Islet precursor cell (in vitro differentiated cells): ENCODE measurements around the gene SPSB1.

ENCODE experiments used
- DNase-seq: peaks from one replicate; pipeline ENCODE4 v3.0.0-alpha.2; 2018

SPSB1 gene

GRCh38 chr1:9320520-9321479 lies 28.1 kb downstream of the SPSB1 start:
- DNase-seq, result no peak

GRCh38 chr1:9321480-9321849 lies 28.8 kb downstream of the SPSB1 start:
- DNase-seq, result no peak

- DNase-seq, result no peak
Observed at GRCh38 chr1:9321986-9322660, 29.4 kb downstream of the SPSB1 start.

- no peak for DNase-seq
Observed at GRCh38 chr1:9322661-9323244, 30.1 kb downstream of the SPSB1 start.

- DNase-seq, result no peak
Observed at GRCh38 chr1:9324246-9325096, 31.8 kb downstream of the SPSB1 start.

GRCh38 chr1:9326596-9326995 lies 33.9 kb downstream of the SPSB1 start:
- no peak for DNase-seq

GRCh38 chr1:9328201-9328600 lies 35.5 kb downstream of the SPSB1 start:
- DNase-seq, result no peak

GRCh38 chr1:9328715-9329114 lies 36.0 kb downstream of the SPSB1 start:
- no peak for DNase-seq

- DNase-seq, result no peak
Observed at GRCh38 chr1:9331016-9331415, 38.3 kb downstream of the SPSB1 start.

- DNase-seq, result no peak
Observed at GRCh38 chr1:9331558-9332346, 39.1 kb downstream of the SPSB1 start.

GRCh38 chr1:9332513-9333143 lies 39.9 kb downstream of the SPSB1 start:
- DNase-seq, result no peak

- DNase-seq, result no peak
Observed at GRCh38 chr1:9338397-9339246, 45.9 kb downstream of the SPSB1 start.

GRCh38 chr1:9340172-9340854 lies 47.6 kb downstream of the SPSB1 start:
- no peak for DNase-seq

- no peak for DNase-seq
Observed at GRCh38 chr1:9340864-9341263, 48.2 kb downstream of the SPSB1 start.

GRCh38 chr1:9341301-9341845 lies 48.7 kb downstream of the SPSB1 start:
- no peak for DNase-seq

GRCh38 chr1:9343269-9343668 lies 50.6 kb downstream of the SPSB1 start:
- no peak for DNase-seq

GRCh38 chr1:9344426-9345200 lies 51.9 kb downstream of the SPSB1 start:
- DNase-seq, result no peak

- DNase-seq, result no peak
Observed at GRCh38 chr1:9345471-9345870, 52.8 kb downstream of the SPSB1 start.

- DNase-seq, result no peak
Observed at GRCh38 chr1:9345922-9346321, 53.2 kb downstream of the SPSB1 start.
